Measurements from ENCODE around the gene VPS37B.

Gene VPS37B

DNA sequence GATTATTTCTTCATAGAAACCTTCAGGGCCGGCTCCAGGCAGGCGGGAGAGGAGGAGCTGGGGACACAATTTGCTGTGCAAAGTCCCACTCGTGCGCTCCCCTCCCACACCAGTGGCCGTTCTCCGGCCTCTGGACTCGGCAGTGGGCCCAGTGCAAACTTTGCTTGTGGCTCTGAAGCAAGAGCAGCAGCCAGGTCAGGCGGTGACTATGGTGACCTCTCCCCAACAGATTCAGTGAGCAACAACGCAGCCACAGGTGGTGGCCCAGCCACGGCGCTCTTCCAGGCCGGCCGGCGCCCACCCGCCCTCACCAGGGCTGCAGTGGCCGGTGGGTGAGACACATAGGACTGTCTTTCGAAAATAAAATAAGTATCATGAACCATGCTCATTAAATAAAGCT, 29.5 kb downstream of the VPS37B start:
- DNase-seq (ENCODE audit: low read depth): no peak

DNA sequence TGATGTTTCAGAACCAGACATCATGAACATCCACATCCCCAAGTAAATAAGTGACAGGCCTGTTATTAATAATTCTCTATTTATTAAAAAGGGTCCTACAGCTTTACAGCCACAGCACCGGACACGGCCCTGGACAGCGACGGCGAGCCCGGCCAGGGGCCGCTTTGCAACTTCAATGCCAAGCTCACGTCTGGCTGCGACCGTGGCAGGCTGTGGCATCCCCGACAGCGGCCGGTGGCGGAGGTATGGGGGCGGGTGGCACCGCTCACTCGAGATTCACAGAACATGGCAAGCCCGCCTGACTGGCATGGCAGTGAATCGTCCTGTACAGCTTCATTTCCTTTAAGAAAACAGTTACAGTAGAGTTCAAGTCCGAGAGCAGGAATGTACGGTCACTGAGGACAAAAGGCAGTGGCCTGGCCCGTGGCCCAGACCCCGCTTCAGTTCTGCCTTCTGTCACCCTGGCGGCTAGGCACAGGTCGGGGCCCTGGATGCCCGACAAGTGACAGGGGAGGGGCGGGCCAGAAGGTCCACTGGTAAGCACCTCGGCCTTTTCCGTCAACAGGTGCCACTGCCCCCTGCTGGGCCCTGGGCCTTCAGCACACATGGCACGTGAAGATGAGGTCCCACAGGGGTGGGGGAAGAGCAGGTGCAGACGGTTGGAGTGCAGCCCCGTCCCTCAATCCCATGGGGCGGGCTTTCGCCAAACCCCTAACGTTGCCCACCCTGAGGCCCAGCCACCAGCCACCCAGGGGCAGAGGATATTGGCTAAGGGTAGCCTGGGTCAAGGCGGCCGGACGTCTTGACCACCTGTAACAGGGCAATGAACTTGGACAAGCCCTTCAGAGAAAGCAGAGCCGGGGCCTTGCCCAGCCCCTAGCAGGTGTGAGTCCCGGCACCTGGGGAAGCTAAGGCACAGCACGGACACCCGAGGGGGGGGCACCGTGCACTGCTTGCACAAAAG, 30.4 kb downstream of the VPS37B start:
- no peak for DNase-seq (ENCODE audit: low read depth)

DNA sequence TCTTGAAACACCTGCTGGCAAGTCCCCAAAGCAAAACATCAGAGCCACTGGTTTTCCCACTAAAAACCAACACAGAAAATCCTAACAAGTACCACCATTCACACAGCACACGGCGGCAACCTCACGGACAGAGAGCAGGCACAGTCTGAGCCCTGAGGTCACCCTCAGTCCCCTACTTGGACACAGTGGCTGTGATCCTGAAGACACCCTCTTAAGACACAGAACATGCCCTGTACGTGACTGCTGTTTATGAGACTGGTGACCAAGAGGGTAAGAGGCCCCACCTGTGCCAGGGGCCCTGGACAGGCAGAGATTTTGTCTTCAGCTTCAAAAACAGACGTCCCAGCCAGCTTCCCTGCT, 31.1 kb downstream of the VPS37B start:
- no peak for DNase-seq (ENCODE audit: low read depth)

DNA sequence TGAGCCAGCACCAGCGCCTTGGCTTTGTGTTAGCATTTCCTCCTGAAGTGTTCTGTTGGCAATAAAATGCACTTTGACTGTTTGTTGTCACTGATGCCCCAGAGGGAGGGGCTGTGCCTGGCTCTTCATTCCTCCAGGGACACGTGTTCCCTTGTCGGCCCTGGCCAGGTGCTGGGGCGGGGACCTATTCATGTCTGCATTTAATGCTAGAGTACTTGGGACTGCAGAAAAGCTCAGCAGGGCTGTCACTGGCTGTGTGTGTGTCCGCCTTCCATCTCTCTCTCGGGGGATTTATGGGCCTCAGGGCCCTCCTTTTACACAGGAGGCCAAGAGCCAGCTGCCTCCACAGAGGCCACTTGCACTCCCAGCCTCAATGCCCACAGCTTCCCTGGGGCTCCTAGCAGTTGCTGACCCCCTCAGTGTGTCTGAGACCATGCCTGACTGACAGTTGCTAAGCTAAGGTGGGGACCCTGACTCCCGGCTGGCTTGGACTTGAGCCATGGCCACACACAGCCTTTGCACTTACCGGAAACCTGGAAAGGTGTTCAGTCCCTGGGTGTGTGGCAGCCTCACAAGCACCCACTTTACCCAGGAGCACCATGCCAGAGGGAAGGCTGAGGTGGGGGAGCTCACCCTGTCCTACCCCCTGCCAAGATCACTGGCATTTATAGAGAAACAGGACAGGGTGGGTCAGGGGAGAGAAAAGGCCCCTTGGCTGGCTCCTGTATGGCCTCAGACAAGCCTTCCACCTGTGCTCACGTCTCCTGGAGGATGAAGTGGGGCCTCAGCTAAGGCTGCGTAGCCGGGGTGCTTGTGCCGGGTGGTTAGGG, 32.8 kb downstream of the VPS37B start:
- no peak for DNase-seq (ENCODE audit: low read depth)

DNA sequence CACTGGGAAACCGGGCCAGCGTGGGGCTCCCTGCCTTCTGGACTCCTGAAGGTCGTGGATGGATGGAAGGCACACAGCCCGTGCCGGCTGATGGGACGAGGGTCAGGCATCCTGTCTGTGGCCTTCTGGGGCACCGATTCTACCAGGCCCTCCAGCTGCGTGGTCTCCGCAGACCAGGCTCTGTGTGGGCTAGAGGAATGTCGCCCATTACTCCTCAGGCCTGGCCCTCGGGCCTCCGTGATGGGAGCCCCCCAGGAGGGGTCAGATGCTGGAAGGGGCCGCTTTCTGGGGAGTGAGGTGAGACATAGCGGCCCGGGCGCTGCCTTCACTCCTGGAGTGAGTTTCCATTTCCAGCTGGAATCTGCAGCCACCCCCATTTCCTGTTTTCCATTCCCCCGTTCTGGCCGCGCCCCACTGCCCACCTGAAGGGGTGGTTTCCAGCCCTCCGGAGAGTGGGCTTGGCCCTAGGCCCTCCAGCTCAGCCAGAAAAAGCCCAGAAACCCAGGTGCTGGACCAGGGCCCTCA, 33.8 kb downstream of the VPS37B start:
- no peak for DNase-seq (ENCODE audit: low read depth)

DNA sequence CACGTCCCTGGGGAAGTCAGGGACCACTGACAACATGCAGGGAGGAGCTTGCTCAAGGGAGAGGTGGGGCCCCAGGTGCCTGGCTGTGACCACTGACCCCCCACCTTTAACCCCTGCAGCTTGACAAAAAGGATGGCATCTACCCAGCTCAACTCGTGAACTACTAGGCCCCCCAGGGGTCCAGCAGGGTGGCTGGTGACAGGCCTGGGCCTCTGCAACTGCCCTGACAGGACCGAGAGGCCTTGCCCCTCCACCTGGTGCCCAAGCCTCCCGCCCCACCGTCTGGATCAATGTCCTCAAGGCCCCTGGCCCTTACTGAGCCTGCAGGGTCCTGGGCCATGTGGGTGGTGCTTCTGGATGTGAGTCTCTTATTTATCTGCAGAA, 34.3 kb downstream of the VPS37B start:
- DNase-seq (ENCODE audit: low read depth): no peak

DNA sequence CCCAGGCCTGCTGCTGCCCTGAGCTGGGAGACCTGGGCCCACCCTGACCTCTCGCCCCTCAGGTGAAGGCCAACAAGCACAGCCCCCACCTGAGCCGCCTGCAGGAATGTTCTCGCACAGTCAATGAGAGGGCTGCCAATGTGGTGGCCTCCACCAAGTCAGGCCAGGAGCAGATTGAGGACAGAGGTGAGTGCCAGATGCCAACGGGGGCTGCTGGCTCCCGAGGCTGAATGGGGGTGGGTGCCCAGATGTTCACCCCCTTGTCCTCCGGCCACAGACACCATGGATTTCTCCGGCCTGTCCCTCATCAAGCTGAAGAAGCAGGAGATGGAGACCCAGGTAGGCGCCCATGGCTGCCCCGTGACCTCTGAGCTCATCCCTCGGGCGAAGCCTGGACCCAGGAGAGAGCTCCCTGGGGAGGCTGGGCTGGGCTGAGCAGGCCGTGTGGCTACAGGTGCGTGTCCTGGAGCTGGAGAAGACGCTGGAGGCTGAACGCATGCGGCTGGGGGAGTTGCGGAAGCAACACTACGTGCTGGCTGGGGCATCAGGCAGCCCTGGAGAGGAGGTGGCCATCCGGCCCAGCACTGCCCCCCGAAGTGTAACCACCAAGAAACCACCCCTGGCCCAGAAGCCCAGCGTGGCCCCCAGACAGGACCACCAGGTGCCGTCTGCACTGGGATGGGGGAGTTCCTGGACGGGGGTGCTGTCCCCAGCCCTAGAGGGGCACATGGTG, 34.9 kb downstream of the VPS37B start:
- no peak for DNase-seq (ENCODE audit: low read depth)

DNA sequence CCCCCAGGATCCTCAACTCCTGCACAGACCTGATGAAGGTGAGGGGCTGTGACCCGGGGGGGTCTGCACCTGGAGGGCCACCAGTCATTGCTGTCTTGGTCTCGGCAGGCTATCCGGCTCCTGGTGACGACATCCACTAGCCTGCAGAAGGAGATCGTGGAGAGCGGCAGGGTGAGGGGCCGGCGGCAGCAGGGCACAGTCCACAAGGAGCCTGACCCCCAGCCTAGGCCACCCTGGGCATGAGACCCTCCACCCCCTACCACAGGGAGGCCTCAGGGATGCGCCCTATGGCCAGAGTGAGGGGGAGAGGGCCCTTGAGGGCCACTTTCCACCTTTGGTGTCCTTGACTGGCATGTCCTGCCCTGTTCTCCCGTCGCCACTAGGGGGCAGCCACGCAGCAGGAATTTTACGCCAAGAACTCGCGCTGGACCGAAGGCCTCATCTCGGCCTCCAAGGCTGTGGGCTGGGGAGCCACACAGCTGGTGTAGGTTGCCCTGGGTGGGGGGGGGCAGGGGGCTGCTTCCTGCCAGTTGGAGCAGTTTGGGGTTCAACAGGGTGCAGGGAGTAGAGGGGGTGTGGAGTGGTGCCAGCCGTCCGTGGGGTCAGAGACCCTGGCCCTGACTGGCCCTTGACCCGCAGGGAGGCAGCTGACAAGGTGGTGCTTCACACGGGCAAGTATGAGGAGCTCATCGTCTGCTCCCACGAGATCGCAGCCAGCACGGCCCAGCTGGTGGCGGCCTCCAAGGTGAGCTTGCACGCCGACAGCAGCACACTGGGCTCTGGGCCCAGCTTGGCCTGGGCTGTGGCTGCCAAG, 35.7 kb downstream of the VPS37B start:
- DNase-seq (ENCODE audit: low read depth): peak; percentile 69

DNA sequence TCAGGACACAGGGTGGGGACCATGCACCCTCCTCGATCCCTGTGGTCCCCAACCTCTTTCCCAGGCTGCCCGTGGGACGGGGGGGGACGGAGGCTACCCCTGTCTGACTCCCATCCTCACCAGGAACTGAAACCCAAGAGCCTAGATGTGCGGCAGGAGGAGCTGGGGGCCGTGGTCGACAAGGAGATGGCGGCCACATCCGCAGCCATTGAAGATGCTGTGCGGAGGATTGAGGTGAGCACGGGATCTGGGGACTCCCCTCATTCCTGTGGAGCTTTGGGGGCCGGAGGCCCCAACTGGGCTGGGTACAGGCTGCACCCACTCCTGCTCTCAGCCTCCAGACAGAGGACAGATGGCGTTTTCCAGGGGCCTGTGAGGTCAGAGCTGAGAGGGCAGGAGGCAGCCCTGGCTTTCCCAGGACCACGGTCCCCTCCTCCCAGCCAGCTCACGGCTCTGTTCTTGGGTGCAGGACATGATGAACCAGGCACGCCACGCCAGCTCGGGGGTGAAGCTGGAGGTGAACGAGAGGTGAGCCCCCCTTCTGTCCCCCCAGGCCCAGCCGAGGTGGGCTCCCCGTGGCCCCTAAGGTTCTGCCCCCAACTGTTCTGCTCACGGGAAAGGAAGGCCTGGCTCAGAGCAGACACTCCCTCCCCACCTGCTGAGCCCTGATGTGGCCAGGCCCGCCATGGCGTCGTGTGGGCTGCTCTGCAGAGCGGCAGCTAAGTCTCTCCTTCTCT, 36.5 kb downstream of the VPS37B start:
- DNase-seq (ENCODE audit: low read depth): no peak

DNA sequence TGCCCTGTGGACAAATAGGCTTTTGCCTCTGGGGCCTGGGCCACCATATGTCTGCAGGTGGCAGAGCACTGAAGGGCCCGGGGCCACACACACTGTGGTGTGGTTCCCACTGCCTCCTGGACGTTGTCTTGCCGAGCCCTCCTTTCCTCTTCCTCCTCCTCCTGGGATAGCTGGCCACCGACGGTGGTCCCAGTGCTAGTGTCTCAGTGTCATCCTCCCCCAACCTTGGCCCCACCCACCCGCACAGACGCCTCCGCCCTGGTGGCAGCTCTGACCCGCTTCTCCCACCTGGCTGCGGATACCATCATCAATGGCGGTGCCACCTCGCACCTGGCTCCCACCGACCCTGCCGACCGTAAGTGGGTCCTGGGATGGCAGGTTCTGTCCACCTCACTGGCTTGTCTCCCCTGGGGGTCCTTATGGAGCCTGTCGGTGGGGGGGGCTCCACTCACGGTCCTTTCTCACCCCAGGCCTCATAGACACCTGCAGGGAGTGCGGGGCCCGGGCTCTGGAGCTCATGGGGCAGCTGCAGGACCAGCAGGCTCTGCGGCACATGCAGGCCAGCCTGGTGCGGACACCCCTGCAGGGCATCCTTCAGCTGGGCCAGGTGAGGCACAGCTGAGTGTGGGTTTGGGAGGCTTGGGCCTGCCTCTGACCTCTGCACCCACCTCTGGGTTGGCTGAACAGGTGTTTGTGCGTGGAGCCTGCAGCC, 37.2 kb downstream of the VPS37B start:
- no peak for DNase-seq (ENCODE audit: low read depth)

DNA sequence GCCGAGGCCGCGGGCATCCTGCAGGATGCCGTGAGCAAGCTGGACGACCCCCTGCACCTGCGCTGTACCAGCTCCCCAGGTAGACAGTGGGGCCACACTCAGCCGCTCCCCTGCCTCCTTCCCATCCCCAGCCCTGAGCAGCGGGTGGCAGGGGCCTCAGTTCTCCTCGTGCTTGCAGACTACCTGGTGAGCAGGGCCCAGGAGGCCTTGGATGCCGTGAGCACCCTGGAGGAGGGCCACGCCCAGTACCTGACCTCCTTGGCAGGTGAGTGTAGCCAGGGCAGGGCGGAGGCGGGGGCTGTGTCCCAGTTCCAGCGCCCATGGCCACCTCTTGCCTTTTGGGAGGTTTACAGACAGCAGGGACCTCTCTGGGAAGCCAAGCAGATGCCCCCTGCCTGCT, 37.8 kb downstream of the VPS37B start:
- DNase-seq (ENCODE audit: low read depth): no peak

DNA sequence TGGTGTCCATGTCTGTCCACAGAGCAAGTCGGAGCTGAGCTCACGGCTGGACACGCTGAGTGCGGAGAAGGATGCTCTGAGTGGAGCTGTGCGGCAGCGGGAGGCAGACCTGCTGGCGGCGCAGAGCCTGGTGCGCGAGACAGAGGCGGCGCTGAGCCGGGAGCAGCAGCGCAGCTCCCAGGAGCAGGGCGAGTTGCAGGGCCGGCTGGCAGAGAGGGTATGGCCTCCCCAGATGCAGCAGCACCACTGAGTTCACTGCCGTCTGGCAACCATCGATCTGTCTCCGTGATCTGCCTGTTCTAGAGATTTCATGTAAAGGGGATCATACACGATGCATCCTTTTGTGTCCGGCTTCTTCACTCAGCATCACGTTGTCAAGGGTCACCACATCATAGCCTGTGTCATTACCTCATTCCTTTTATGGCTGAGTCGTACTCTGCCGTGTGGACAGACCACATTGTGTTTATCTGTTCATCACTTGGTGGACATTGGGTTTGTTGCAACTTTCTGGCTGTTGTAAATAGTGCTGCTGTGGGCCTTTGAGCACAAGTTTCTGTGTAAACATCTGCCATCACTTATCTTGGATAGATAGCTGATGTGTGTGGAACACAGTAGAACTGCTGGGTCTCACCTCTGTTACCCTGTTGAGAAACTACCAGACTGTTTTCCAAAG, 38.8 kb downstream of the VPS37B start:
- no peak for DNase-seq (ENCODE audit: low read depth)

DNA sequence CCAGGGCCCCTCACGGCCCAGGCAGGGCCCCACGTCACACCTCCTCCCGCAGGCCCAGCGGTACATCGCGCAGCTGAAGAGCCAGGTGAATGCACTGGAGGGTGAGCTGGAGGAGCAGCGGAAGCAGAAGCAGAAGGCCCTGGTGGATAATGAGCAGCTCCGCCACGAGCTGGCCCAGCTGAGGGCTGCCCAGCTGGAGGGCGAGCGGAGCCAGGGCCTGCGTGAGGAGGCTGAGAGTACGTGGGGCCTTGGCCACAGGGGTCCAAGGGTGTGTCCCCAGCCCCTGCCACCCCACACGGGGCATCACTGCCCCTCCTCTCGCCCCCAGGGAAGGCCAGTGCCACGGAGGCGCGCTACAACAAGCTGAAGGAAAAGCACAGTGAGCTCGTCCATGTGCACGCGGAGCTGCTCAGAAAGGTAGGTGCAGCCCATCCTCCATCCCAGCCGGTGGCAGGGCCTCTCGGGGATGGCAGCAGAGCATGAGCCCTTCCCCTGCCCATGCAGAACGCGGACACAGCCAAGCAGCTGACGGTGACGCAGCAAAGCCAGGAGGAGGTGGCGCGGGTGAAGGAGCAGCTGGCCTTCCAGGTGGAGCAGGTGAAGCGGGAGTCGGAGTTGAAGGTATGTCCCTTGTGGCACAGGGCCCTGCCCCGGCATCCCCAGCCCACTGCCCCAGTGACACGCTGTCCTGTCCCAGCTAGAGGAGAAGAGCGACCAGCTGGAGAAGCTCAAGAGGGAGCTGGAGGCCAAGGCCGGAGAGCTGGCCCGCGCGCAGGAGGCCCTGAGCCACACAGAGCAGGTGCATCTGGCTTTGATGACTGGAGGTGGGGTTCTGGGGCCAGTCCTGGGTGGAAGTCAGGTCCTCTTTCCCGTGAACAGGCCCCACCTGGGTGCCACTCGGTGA, 39.7 kb downstream of the VPS37B start:
- DNase-seq (ENCODE audit: low read depth): no peak

DNA sequence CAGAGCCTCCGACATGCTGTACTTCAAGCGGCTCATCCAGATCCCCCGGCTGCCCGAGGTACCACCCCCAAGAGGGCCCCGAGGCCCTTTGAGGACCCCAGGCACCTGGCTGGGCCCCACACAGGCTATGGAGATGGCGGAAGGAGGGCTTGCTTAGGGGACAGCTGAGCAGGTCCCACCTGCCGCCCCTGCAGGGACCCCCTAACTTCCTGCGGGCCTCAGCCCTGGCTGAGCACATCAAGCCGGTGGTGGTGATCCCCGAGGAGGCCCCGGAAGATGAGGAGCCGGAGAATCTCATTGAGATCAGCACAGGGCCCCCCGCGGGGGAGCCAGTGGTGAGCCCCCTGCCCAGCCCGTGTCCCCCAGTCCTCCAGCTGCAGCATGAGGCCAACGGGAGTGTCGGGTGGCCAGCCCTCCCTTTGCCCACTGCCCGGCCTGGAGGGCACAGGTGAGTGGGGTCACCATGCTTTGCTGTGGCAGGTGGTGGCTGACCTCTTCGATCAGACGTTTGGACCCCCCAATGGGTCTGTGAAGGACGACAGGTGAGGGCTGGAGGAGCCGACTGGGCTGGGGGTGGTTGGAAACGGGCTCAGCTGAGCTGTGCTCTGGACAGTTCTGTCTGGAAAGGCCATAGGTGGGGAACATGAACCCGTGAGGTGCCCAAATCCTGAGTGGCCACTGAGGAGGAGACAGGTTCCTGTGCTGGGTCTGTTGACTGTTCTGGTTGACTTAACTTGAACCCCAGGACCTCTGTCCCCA, 40.7 kb downstream of the VPS37B start:
- DNase-seq (ENCODE audit: low read depth): no peak

DNA sequence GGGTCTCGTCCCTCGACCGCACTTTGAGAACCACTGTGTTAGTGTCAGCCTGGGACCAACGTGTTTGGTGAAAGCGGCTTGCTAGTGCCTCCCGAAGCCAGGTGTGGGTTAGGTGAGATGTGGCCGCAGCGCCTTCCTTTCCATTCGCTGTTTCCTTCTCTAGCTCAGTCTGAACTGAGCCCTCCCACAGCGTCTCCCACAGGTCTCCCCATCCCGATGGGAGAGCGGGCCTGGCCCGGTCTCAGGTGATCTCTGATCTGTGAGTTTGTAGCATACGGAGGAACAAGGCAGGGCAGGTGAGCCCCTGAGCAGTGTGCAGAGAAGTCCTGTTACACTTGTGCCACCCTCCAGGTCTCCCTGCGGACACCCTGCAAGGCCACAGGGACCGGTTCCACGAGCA, 41.4 kb downstream of the VPS37B start:
- DNase-seq (ENCODE audit: low read depth): no peak

DNA sequence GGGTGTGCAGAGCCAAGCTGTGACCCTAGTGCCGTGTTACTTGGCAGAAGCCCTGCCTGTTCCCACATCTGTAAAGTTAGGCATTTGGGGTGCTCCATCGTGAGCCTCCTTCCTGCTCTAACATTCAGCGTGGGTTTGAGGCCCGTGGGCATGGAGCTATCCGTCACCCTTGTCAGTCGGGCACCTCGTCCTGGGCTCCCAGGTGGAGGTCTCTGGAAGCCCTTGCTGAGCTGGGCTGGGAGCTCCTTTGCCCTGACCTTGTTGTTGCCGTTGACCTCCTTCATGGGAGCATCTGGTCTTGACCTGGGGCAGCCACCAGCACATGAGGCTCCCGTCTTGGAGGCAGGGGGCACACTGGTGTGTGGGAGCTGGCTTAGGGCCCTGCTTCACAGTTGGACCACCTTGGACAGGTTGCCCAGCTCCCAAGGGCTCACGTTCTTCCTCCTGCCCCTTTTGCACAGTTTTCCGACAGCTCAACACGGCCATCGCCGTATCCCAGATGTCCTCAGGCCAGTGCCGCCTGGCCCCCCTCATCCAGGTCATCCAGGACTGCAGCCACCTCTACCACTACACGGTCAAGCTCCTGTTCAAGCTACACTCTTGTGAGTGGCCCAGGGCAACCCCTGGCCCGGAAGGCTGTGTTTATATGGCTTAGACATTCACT, 42.2 kb downstream of the VPS37B start:
- DNase-seq (ENCODE audit: low read depth): no peak

All from T follicular helper cell (primary cell).